NCI-H1694 treated with DMSO at 0.1 percent for 48 hours (cell line): ENCODE results near the gene TMEM225B.
"Not testable (repeated sequence)": the region's sequence is repeated elsewhere in the genome, so short reads cannot be mapped to it uniquely, and the experiment has no call there.

Experiments
- DNase-seq: peaks from one replicate; lab custom pipeline; 2025; lab: John Stamatoyannopoulos, UW

The TMEM225B gene

GRCh38 chr7:99579281-99579955 is 18.6 kb upstream of the TMEM225B start:
- no peak for DNase-seq

GRCh38 chr7:99579956-99580777 is 17.9 kb upstream of the TMEM225B start:
- peak; percentile 24 for DNase-seq

GRCh38 chr7:99580778-99581332 is 17.2 kb upstream of the TMEM225B start:
- DNase-seq = not testable (repeated sequence)

GRCh38 chr7:99588868-99589267 is 9.2 kb upstream of the TMEM225B start:
- no peak for DNase-seq

- DNase-seq = no peak
These were observed 2.9 kb upstream of the TMEM225B start for GRCh38 chr7:99594948-99595745.

- DNase-seq = no peak
These were observed 1.6 kb upstream of the TMEM225B start for GRCh38 chr7:99596408-99596955.

GRCh38 chr7:99599836-99600235 is 1.8 kb downstream of the TMEM225B start:
- DNase-seq = no peak

GRCh38 chr7:99601656-99602310 is 3.7 kb downstream of the TMEM225B start:
- DNase-seq = no peak

GRCh38 chr7:99605527-99605926 is 7.5 kb downstream of the TMEM225B start:
- no peak for DNase-seq

- no peak for DNase-seq
These were observed 8.5 kb downstream of the TMEM225B start for GRCh38 chr7:99606531-99606930.

- no peak for DNase-seq
These were observed 9.5 kb downstream of the TMEM225B start for GRCh38 chr7:99607548-99607947.

- no peak for DNase-seq
These were observed 16.4 kb downstream of the TMEM225B start for GRCh38 chr7:99614495-99614894.

GRCh38 chr7:99615989-99616358 is 17.9 kb downstream of the TMEM225B start:
- no peak for DNase-seq

GRCh38 chr7:99616359-99617191 is 18.5 kb downstream of the TMEM225B start, which contains the start of gene ZSCAN25:
Gene ZSCAN25, plus strand, starts transcription at chr7:99616946. Its CDS starts 2,661 bp downstream, at chr7:99619607.
- peak; percentile 92 for DNase-seq

GRCh38 chr7:99617192-99617781 is 19.2 kb downstream of the TMEM225B start:
- DNase-seq = no peak

GRCh38 chr7:99618726-99619125 is 20.7 kb downstream of the TMEM225B start:
- no peak for DNase-seq

- no peak for DNase-seq
These were observed 21.6 kb downstream of the TMEM225B start for GRCh38 chr7:99619571-99620130.

GRCh38 chr7:99621271-99621670 is 23.2 kb downstream of the TMEM225B start:
- DNase-seq = no peak

- no peak for DNase-seq
These were observed 24.5 kb downstream of the TMEM225B start for GRCh38 chr7:99622596-99622995.
